Omental fat pad (tissue), 4 donors: ENCODE data around the gene ERBB2. TPM values are rescaled to one million over a fixed set of nuclear protein-coding genes. Genes with fewer than 3 reads are reported as not detected.

Experiments used
- ATAC-seq: fragments of 150-250 bp; one replicate; pipeline ENCODE4 v1.9.1; 2016; ENCODE audit warnings: mild to moderate bottlenecking, moderate library complexity; ENCODE audit not compliant: low FRiP score
- DNase-seq: peaks from one replicate; pipeline ENCODE4 v3.0.0-alpha.2; 2019; ENCODE audit warnings: low spot score
- total RNA-seq, 4 donors: library from RNA; depleted of rRNA; stranded (reverse); fragments of >200 nt; gene quantifications; one replicate each; pipeline ENCODE4 v1.1.0, GENCODE V29; 2016
- TF ChIP-seq, protein P1 (sequence below), 3 donors: fragments of 450-650 bp; IDR thresholded peaks; one replicate each; pipeline ENCODE4 v1.5.1; 2016 to 2017; ENCODE audit warnings: antibody characterized with exemption in 3 of 3, mild to moderate bottlenecking in 3 of 3, moderate library complexity in 2 of 3

Gene ERBB2
- total RNA-seq, 4 donors from 2014 or later, result 13.8 to 23.8 (median 15.7) TPM

DNA sequence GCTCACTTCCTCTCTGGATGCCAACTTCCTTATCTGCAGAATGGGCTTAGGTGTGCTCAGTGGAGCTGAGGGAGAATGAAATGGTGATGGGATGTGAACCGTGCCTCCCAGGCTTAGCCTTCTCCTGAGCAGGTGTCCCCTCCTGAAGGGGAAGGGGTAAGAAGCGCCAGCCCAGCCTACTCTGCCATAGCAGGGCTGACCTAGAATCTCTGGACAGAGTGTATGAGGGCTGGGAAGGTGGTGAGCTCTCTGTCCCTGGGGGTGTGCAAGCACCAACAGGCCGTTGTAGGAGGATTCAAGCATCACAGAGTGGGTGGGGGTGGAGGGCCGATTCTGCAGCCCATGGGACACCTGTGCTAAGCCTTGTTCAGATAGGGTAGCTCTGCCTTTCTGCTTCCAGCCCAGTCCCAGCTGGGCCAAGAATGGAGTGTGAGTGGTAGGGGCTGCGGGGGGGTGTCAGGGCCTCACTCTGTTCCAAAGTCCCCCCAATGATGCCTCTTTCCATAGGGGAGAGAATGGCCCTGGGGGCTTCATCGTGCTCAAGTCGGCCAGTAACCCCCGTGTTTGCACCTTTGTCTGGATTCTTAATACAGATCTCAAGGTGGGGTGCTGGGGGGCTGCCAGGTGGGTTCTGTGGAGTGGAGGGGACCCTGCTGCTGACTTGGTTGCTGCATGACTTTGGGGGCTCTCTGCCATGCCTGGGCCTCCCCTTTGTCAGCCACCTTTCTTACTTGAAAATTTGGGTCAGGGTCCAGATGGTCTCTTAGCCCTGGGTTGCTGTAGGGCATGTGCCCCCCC, 37.9 kb upstream of the ERBB2 start:
- TF ChIP-seq, protein P1, sequence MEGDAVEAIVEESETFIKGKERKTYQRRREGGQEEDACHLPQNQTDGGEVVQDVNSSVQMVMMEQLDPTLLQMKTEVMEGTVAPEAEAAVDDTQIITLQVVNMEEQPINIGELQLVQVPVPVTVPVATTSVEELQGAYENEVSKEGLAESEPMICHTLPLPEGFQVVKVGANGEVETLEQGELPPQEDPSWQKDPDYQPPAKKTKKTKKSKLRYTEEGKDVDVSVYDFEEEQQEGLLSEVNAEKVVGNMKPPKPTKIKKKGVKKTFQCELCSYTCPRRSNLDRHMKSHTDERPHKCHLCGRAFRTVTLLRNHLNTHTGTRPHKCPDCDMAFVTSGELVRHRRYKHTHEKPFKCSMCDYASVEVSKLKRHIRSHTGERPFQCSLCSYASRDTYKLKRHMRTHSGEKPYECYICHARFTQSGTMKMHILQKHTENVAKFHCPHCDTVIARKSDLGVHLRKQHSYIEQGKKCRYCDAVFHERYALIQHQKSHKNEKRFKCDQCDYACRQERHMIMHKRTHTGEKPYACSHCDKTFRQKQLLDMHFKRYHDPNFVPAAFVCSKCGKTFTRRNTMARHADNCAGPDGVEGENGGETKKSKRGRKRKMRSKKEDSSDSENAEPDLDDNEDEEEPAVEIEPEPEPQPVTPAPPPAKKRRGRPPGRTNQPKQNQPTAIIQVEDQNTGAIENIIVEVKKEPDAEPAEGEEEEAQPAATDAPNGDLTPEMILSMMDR (IDR thresholded peaks at IDR 0.05), result no peak
- no peak for DNase-seq
- ATAC-seq, result no peak

DNA sequence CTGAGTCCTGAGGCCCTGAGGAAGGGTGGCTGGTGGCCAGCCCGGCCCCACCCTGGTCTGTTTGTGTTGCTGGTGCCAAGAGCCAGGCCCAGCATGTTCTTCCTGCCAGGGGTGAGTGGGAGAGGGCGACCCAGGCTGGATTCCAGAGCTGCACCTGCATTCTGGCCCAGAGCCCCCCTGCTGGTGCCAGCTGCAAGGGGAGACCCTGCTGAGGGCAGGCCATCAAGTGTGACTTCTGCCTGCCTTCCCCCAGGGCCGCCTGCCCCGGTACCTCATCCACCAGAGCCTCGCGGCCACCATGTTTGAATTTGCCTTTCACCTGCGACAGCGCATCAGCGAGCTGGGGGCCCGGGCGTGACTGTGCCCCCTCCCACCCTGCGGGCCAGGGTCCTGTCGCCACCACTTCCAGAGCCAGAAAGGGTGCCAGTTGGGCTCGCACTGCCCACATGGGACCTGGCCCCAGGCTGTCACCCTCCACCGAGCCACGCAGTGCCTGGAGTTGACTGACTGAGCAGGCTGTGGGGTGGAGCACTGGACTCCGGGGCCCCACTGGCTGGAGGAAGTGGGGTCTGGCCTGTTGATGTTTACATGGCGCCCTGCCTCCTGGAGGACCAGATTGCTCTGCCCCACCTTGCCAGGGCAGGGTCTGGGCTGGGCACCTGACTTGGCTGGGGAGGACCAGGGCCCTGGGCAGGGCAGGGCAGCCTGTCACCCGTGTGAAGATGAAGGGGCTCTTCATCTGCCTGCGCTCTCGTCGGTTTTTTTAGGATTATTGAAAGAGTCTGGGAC, 37.1 kb upstream of the ERBB2 start:
- DNase-seq, result no peak
- TF ChIP-seq, protein P1 (IDR thresholded peaks at IDR 0.05), result no peak
- no peak for ATAC-seq

DNA sequence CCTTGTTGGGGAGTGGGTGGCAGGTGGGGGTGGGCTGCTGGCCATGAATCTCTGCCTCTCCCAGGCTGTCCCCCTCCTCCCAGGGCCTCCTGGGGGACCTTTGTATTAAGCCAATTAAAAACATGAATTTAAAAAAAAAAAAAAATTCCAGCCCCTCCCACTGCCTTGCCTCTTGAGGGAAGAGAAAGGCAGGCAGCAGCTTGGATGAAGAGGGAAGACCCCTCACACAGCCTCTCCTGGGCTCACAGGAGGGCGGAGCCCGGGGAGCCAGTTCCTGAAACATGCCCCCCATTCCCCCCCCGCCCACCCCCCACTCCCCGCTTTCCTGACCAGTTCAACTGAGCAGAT, 36.5 kb upstream of the ERBB2 start:
- DNase-seq, result no peak
- TF ChIP-seq, protein P1 (IDR thresholded peaks at IDR 0.05), result no peak
- ATAC-seq, result no peak

DNA sequence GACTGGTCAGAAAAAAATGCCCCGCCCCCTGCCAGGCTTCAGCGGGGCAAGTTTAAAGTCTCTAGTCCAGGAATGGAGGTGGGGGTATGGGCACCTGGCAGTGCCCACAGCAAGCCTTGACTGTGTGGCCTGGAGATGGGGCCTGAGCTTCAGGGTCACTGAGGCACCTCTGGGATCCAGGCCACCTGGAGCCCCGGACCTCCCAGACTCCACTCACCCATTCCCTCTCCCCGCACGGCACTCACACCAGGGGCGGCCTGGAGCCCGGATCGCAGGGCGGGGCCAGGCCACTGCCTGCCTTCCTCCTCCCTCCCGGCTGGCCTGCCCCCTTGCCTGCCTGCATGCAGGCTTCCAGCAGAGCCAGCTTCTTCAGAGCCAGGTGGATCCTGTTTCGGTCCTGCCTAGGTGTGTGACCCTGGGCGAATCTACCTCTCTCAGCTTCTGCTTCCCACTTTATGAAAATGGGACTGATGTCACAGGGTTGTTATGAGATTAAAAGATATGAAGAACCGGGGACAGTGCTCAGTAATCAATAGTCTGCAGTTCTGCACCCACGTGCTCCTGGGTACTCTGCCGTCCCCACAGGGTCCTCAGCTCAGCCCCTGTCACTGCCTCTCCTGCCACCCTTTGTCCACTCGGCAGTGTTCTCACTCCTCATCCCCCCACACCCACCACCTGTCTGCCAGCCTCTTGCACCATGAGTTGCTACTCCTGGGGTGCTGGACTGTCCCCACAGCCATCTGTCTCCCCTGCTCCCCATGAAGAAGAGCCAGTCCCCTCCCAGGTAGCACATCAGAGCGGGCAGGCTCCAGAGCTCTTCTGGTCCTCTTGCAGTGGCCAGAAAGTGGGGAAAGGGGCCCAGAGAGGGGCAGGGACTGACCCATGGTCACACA, 35.9 kb upstream of the ERBB2 start:
- TF ChIP-seq, protein P1 (IDR thresholded peaks at IDR 0.05), result no peak
- no peak for ATAC-seq
- DNase-seq, result no peak

DNA sequence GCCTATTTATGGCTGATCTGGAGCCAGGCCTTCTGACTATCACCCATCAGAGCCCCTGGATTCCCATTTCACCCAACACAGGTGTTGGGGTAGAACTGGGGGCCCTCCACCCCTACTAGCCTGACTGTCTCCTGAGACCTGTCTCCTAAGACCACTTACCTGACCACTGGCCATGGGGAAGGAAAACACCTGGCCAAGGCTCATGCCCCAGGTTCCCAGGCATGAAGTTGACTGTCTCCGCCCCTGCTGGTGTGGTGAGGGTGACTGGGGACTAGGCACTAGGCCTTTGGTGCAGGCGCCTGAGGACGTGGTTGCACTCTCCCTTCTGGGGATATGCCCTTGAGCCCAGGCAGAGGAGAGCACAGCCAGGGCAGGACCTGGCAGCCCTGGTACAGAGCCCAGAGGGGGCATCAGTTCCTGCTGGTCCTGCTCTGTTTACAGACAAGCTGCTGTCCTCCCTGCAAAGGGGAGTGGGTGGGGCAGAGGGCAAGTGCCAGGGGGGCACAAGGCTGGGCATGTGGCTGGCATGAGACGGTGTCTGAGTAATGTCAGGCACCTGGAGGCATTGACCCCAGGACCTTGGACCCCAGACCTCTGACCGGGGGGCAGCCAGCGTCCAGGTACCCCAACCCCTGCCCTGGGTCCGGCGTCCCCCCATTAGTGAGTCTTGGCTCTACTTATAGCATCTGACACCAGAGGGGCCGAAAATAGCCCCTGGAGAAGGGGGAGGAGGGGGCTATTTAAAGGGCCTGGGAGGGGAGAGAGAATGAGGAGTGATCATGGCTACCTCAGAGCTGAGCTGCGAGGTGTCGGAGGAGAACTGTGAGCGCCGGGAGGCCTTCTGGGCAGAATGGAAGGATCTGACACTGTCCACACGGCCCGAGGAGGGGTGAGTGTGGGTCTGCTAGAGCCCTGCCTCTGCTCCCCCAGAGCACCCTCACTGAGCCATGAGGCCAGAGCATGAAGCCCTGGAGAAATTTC, 35.0 kb upstream of the ERBB2 start, which contains the start of gene TCAP:
Gene TCAP, plus strand, starts transcription at position 769 of the 981 bp plus-strand sequence. Its CDS starts 11 bp downstream, at position 780.
- ATAC-seq (no peak), DNase-seq (no peak)
- TF ChIP-seq, protein P1 (IDR thresholded peaks at IDR 0.05), result no peak
